Amygdala (tissue), 56 donors: ENCODE data around the gene SMR3B.

Experiments
- DNase-seq, 56 donors: peaks; one replicate each; lab custom pipeline; 2025; lab: John Stamatoyannopoulos, UW

SMR3B gene

GRCh38 chr4:70382691-70383181 is at the start of gene SMR3B:
Gene SMR3B (plus strand): TSS chr4:70383131. CDS start chr4:70384511, 1,380 bp downstream.
- DNase-seq = no peak

DNA sequence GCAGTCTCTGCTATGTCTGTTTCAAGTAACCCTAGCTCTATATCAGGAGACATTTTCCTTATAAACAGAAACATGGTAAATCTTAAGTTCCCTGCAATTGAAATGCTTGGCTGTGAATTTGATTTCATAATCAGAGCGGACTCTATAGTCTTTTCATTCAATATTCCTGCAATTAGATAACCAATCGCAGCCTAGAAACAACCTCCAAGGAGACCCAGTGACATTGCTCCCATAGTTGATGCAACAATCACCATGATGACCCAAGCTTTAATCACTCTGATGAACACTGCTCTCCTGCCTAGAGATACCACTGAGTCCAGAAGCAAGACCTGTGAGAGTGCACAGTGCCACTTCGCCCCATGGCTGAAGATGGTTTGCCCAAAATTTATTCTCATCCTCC is 48.2 kb upstream of the SMR3B start, which contains the start of gene CABS1:
Gene CABS1, plus strand, starts transcription at position 301 of the 400 bp plus-strand sequence. Its CDS starts 59 bp downstream, at position 360.
- no peak for DNase-seq

DNA sequence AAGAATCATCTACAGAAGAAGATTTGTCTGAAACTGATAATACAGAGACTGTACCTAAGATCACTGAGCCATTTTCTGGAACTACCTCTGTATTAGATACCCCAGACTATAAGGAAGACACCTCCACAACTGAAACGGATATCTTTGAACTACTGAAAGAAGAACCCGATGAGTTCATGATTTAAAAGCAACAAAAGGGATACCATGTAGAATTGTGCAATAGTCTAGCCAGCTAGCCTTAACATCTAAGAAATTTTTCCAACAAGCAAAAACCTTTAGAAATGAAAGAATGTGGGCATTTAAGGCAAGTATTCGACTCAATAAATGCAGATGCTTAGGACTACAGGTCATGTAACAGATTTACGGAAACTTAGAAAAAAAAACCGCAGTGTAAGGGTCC is 46.9 kb upstream of the SMR3B start:
- no peak for DNase-seq

GRCh38 chr4:70337886-70338420 is 45.0 kb upstream of the SMR3B start:
- DNase-seq = no peak

GRCh38 chr4:70356185-70356584 is 26.7 kb upstream of the SMR3B start:
- DNase-seq = no peak

GRCh38 chr4:70359115-70359661 is 23.7 kb upstream of the SMR3B start:
- DNase-seq = no peak

GRCh38 chr4:70360460-70360859 is 22.5 kb upstream of the SMR3B start, which contains the start of gene SMR3A:
Gene SMR3A (plus strand): TSS chr4:70360760. CDS start chr4:70362116, 1,356 bp downstream.
- no peak for DNase-seq

DNA sequence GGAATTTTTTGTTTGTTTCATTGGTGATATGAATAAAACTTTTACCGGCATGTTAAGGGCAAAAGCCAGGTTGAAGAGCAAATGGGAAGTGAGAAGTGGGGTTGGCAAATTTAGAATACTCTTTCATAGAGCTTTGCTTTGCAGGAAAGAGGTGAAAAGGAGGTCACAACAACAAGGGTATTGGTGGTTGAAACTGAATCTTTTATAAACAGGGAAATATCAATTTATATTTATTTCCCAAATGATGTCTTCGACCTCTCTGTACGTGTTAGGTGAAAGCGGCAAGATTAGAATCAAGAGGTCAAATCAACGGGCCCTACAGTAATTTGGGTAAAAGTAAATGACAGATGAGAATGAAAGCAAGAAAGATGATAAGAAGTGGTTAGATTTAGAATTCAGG is 18.9 kb upstream of the SMR3B start:
- DNase-seq = no peak

GRCh38 chr4:70365479-70365878 is 17.5 kb upstream of the SMR3B start:
- no peak for DNase-seq

GRCh38 chr4:70367813-70368212 is 15.1 kb upstream of the SMR3B start:
- DNase-seq = no peak

- DNase-seq = no peak
These were observed 10.9 kb upstream of the SMR3B start for GRCh38 chr4:70371987-70372386.

GRCh38 chr4:70372760-70373159 is 10.2 kb upstream of the SMR3B start:
- DNase-seq = no peak

DNA sequence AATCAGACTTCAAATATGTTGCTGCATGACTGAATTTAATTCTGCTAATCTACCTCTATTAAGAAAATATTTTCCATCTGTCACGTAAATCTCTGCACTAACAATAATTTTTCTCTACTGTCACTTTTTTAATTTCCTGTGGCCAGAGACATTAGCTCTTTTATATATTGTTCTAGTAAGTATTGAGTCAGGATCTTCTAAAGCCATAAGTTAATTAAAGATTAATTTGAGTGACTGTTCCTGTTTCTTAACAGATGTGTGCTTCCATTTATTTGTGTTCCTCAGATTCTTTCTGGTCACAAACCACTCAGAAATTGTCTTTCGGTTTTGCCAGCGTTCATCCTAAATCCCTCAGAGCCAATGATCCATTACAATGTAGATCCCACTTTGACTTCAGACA is 2.4 kb upstream of the SMR3B start:
- no peak for DNase-seq

- DNase-seq = no peak
These were observed 9.3 kb downstream of the SMR3B start for GRCh38 chr4:70392057-70392776.

GRCh38 chr4:70397580-70397979 is 14.6 kb downstream of the SMR3B start, which contains the start of gene OPRPN:
Gene OPRPN (plus strand): TSS chr4:70397940. CDS start chr4:70399286, 1,346 bp downstream.
- no peak for DNase-seq

DNA sequence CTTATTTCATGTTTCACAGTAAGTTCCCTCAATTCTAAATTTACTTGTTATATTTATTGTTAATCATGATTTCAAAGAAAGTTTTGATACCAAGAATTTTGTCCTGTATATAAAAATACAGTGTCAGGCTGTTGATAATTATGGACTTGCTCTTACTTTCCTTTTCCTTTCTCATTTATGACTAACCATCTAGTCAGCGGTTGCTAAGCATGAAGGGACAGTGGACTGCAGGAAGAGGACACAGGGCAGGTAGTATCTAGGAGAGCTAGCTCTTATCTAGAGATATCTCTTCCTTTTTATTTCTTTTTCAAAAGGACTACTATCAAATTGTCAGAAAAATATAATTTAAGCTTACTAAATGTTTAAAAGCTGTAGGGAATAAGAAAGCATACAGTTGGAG is 16.4 kb downstream of the SMR3B start:
- no peak for DNase-seq

- DNase-seq = no peak
These were observed 19.8 kb downstream of the SMR3B start for GRCh38 chr4:70402762-70403161.

GRCh38 chr4:70405765-70406164 is 22.8 kb downstream of the SMR3B start:
- DNase-seq = no peak

- DNase-seq = no peak
These were observed 42.4 kb downstream of the SMR3B start for GRCh38 chr4:70425306-70425705.

DNA sequence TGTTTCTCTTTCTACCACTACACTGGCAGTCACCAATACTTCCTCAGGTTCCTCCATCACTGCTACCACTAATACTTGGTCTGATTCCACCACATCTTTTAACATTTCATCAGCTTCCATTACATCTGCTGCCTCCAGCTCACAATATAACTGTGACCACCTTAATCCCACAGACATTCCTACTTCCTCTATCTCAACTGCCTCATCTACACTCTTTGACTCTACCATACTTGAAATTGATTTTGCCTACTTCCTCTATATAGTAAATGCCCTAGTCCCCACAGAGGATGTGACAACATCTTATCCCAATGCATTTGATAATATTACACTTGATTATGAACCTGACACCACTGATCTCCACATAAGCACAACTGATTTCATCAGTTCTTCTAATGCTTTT is 43.9 kb downstream of the SMR3B start:
- no peak for DNase-seq

DNA sequence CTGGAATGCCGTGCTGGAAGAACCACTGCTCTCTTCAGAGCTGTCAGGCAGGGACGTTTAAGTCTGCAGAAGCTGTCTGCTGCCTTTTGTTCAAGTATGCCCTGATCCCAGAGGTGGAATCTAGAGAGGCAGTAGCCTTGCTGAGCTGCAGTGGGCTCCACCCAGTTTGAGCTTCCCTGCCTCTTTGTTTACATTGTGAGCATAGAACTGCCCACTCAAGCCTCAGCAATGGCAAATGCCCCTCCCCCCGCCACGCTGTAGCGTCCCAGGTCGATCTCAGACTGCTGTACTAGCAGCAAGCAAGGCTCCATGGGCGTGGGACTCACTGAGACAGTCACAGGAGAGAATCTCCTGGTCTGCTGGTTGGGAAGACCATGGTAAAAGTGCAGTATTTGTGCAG is 54.3 kb downstream of the SMR3B start:
- no peak for DNase-seq
